Peyer's patch (tissue), 4 donors: ENCODE measurements around the gene MAEL.

Experiments used
- CTCF ChIP-seq, 6 experiments: fragments of 450-650 bp in 4 of 6; fragments of 200-600 bp in 2 of 6; sonication (generic) in 1 of 6; IDR thresholded peaks; one replicate each; pipeline ENCODE4 v1.5.1; 2017 to 2019; ENCODE audit warnings: antibody characterized with exemption in 6 of 6, mild to moderate bottlenecking in 3 of 6, moderate library complexity in 1 of 6
- POLR2A ChIP-seq, 2 donors: fragments of 450-650 bp; IDR thresholded peaks; one replicate each; pipeline ENCODE4 v1.5.1; 2017; ENCODE audit warnings: antibody characterized with exemption in 2 of 2, mild to moderate bottlenecking in 2 of 2, moderate library complexity in 2 of 2

- TF ChIP-seq CTCF (IDR thresholded peaks at IDR 0.05) (no peak), POLR2A (IDR thresholded peaks at IDR 0.05) (no peak)
These were observed 82.2 kb downstream of the MAEL start for GRCh38 chr1:167071286-167071685.
